HG02798 (cell line): ENCODE measurements around the gene NFIX.

Experiments used
- ATAC-seq: cut with Tn5 transposase; IDR thresholded peaks from one replicate; pipeline ENCODE4 v1.9.1; 2021; ENCODE audit warnings: mild to moderate bottlenecking; ENCODE audit not compliant: unreplicated experiment, poor library complexity

NFIX gene

GRCh38 chr19:13033819-13034611, 38.7 kb downstream of the NFIX start:
- peak; percentile 46 for ATAC-seq

DNA sequence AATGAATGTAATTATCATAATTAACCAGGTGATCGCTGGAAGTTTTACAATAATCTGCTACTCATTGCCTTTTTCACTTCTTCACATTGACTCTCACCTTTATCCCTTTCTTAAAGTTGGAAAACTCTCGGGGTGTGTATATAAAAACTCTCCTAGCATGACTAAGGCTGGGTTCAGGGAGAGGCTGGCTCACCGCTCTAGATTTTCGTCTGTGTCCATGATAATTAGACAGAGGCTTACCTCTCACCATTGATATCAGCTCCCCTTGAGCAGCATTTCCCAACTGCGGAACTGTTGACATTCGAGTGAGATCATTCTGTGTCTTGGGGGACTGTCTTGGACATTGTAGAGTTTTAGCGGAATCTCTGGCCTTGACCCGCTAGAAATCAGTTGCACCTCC, 39.4 kb downstream of the NFIX start:
- no peak for ATAC-seq

- ATAC-seq, result no peak
Observed at GRCh38 chr19:13035820-13036365, 40.6 kb downstream of the NFIX start.

DNA sequence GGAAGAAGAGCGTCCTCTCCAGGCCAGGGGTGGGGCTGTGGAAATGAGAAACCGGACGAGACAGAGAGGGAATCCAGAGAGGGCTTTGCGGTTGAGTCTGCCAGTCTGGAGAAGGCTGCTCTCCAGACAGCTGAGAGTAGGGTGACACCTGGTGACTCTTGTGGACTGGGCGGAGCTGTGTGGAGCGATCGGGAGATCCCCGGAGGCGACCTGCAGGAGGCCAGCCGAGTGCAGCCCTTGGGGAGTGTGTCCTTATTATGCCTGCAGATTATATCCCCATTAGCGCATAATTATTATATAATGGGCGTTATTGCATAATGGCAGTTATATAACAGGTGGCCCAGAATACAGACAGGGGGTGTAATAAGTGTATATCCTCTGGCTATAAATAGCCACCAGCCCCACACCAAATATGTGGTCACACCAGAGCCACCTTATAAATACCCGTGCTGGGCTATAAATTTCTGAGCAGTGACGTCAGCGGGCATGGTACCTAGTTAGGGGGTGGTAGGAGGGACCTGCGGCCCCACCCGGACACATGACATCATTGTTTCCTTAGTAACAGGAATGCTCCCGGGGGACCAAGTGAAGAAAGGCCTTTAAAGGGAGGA, 41.2 kb downstream of the NFIX start:
- no peak for ATAC-seq

DNA sequence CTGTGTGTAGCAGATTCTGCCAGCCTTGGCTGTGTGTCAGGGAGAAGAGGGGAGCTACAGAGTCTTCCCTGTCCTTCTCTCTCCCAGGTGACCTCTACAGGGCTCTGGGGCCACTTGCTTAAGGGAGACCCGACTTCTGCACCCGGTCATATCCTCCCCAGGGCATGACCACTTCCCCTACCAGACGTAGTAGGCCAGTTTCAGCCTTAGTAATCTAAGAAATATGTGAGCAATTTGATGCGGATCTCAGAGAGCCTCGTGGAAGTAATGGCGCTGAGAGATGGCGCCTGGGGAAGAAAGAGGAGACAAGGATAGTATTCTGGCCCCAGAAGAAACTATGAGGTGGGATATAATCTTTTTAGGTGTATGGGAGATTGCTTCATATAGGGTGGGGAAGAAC, 41.9 kb downstream of the NFIX start:
- no peak for ATAC-seq

GRCh38 chr19:13037731-13038130, 42.5 kb downstream of the NFIX start:
- ATAC-seq, result no peak

- ATAC-seq, result no peak
Observed at GRCh38 chr19:13038306-13039210, 43.3 kb downstream of the NFIX start.

GRCh38 chr19:13039211-13039789, 44.0 kb downstream of the NFIX start:
- no peak for ATAC-seq

DNA sequence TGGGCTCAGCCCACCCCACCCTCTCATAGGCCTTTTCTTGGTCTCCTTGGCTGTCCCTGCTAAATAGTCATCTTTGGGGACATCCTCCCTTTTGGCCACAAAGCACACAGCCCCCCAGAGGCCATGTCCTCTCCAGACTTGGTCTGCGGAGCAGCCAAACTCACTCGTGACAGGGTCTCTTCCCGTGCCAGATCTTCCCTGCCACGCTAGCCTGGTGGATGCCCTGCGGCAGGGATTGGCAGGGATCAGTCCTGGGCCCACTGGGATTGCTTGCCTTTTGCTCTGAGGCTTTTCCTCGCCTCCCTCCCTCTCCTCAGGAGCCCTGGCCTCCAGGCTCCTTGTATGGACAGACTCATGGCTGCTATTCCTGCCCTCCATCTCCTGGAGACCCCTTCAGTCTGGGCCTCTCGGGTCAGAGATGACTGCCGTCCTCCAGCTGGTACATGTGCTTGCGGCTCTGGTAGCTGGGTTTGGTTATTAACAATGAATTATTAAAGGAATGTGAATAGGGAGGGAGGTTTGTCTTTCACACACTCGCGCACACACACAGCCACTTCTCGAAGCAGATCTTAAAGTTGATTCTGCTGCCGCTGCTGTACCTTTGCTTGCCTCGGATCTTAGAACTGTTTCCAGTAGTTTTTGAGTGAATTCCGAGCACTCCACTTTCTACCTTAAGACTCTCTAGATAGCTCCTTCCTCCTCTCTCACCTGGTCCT, 45.1 kb downstream of the NFIX start:
- ATAC-seq, result no peak

DNA sequence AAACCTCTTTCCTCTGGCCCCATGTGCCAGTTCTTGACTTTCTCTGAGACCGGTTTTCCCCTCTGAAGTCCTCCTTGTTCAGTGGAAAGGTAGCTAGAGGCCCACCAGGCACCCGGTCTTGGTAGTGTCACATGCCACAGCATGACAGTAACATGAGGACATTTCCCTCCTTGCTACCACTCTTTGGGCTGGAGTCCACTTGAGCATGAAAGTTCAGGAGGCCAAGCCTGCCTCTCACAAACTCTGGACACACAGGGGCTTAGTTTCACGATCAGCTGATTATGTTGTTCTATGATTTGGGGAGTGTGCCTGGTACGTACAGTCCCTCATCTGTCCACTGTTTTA, 45.6 kb downstream of the NFIX start:
- no peak for ATAC-seq

GRCh38 chr19:13042443-13043130, 47.3 kb downstream of the NFIX start:
- no peak for ATAC-seq

DNA sequence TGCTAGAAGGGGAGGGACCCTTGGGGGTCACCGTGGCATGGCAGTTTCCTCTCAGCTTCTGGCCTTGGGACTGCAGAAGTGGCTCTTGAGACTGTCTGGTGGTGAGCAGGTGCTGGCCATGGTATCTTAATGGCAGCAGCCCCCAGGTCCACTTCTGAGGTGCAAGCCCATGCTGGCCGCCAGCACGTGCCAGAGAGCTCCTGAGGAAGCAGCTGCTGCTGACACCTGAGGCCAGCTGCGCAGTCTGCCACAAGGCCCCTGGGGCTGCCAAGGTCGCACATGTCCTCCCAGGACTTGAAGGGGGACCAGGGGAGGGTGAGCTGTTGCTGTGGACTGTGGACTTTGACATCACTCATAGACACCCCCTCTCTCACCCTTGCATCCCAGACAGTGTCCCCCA, 48.0 kb downstream of the NFIX start:
- no peak for ATAC-seq

DNA sequence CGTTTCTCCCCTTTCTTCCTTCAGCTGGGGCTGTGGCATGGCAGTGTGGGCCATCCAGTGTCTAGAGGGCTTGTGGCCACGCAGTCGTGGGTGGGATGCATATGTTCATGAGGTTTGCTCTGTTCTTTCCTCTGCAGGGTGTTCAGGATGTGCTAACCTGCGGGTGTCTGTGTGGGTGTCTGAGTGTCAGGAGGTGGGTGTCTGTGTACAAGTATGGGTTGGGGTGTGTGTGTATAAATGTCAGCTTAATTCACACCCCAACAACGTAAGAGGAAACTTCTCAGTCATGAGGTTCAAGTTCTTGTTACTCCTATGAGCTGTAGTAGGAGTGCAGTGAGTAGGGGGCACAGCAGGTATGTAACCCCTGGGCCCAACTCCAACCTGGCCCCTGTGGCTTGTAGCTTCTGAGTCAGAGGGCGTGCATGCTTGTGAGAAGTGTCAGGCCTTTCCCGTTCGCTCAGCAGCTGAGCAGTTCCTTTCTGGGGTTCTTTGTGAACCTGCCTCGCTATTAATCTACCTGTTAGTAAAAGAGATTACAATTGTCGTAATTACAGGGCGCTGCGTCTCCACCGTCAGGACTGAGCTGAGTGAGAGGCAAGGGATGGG, 49.1 kb downstream of the NFIX start:
- ATAC-seq, result no peak

DNA sequence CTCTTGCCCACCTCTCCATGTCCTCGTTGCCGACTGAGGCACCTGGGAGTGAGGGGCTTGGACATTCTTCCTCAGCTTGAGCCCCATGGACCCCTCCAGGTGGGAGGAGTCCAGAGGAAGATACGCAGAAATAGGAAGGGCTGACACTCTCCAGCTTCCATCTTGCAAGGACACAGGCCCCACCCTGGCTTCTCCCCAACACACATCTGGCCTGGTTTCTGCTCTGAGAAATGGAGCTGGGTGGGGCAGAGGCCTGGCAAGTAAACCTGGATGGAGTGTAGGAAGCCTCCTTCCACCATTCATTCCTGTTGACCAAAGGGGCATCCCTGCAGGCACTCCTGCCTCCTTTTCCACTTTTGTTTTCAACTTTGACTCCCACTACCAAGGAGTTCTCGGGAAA, 50.5 kb downstream of the NFIX start:
- no peak for ATAC-seq

- no peak for ATAC-seq
Observed at GRCh38 chr19:13047374-13047773, 52.1 kb downstream of the NFIX start.

DNA sequence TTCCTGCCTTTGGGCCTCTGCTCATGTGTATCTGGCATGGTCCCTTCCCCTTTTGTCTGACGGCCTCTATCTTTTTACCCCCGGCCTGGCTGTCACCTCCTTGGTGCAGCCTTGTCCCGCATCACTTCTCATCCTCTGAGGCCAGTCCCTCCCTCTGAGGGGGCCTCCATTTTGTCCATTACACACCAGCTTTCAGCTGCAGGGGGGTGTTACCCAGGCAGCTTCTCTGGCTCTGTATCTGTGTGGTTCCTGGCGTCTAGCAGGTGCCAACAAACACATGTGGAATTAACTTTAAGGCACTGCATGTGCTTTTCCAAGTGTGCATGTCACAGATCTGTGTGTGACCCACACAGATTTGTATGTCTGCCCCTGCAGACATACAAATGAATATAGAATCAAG, 55.0 kb downstream of the NFIX start:
- ATAC-seq, result no peak

DNA sequence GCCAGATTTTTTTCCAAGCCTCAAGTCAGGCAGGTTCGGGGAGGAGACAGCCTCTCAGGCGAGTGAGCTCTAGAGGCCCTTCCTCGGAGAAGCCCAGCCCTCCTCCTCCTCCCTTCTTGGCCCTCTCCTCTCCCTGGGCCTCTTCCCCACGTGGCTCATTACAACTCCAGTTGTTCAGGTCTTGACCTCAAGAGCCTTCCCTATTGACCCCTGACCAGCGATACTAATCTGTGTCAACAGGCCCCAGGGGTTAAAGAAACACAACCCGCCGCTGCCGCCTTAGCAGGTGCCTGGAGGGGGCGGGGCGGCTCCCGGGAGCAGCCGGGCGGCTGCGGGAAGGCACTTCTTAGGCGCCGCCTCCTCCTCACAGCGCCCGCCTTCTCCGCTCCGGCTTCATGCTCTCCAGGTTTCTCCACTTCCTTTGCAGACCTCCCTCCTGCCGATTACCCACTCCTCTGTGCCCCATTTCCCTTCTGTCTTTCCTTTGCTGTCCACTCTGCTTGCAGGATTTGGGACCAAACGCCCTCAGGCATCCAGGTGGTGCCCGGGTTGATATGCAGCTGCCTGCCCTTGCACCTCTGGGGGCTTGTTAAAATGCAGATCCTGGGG, 56.4 kb downstream of the NFIX start:
- ATAC-seq, result no peak

GRCh38 chr19:13052447-13053175, 57.3 kb downstream of the NFIX start:
- no peak for ATAC-seq
